Endothelial cell of umbilical vein (primary cell): Measurements from ENCODE around the gene NCKAP5.

Source experiments
- CTCF ChIP-seq, 2 donors: IDR thresholded peaks; 1 replicate in 1 of 2; 2 replicates in 1 of 2; pipeline ENCODE4 v1.5.1; 2011; ENCODE audit warnings: low read length in 2 of 2, mild to moderate bottlenecking in 2 of 2, moderate library complexity in 2 of 2, control low read depth in 1 of 2, inconsistent platforms in 1 of 2, low read depth in 1 of 2; ENCODE audit not compliant: insufficient read depth in 1 of 2; ENCODE audit errors: extremely low read depth in 1 of 2
- EZH2 ChIP-seq: IDR thresholded peaks from 2 replicates; pipeline ENCODE4 v1.6.1; 2012; ENCODE audit warnings: borderline replicate concordance, low read depth, mild to moderate bottlenecking, moderate library complexity, low read length, inconsistent platforms; ENCODE audit not compliant: severe bottlenecking
- MYC ChIP-seq: IDR thresholded peaks from one replicate; pipeline ENCODE4 v1.6.1; 2011; ENCODE audit warnings: mild to moderate bottlenecking, low read depth, low read length
- POLR2A ChIP-seq: IDR thresholded peaks from 2 replicates; pipeline ENCODE4 v1.6.1; 2012; ENCODE audit warnings: low read depth, mild to moderate bottlenecking, control low read depth, low read length
- POLR2AphosphoS5 ChIP-seq: IDR thresholded peaks from 2 replicates; pipeline ENCODE4 v1.6.1; 2012; ENCODE audit warnings: low read depth, mild to moderate bottlenecking, control low read depth, low read length, moderate library complexity; ENCODE audit not compliant: insufficient read depth

GRCh38 chr2:132844585-132844984 is 723.7 kb downstream of the NCKAP5 start:
- TF ChIP-seq POLR2AphosphoS5 (no peak), POLR2A (no peak), CTCF (IDR thresholded peaks at IDR 0.05; ENCODE audit: extremely low read depth in 1 of 2, insufficient read depth in 1 of 2, low read depth in 1 of 2, low read length in 2 of 2) (no peak), EZH2 (no peak), MYC (no peak)
